Stimulated activated CD8-positive, alpha-beta memory T cell treated with anti-CD3 and anti-CD28 coated beads, Interleukin-4, amount 100 ng/mL, for 24 hours (primary cell): ENCODE data around the gene ERRFI1.

Experiments
- DNase-seq: peaks from one replicate; pipeline ENCODE4 v3.0.0-alpha.2; 2020; ENCODE audit warnings: low read depth

ERRFI1 gene

GRCh38 chr1:8003438-8004112 is 22.5 kb downstream of the ERRFI1 start:
- DNase-seq = no peak

DNA sequence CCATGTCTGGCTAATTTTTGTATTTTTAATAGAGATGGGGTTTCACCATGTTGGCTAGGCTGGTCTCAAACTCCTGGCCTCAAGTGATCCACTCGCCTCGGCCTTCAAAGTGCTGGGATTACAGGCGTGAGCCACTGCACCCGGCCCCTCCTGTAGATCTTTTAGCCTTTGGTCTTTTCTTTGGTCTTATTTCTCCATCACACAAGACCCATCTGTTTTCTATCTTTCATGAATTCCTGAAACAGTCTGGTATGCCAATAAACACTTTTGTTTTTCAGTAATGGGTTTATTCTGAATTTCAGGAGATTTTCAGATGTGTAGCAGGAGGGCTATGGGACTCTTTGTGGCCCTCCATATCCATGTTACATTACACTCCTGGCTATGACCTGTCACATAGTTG is 23.2 kb downstream of the ERRFI1 start:
- DNase-seq = no peak

- DNase-seq = no peak
Measured at GRCh38 chr1:8002329-8002910, 23.7 kb downstream of the ERRFI1 start.

- DNase-seq = no peak
Measured at GRCh38 chr1:7995437-7995836, 30.7 kb downstream of the ERRFI1 start.

- no peak for DNase-seq
Measured at GRCh38 chr1:7994827-7995226, 31.3 kb downstream of the ERRFI1 start.

DNA sequence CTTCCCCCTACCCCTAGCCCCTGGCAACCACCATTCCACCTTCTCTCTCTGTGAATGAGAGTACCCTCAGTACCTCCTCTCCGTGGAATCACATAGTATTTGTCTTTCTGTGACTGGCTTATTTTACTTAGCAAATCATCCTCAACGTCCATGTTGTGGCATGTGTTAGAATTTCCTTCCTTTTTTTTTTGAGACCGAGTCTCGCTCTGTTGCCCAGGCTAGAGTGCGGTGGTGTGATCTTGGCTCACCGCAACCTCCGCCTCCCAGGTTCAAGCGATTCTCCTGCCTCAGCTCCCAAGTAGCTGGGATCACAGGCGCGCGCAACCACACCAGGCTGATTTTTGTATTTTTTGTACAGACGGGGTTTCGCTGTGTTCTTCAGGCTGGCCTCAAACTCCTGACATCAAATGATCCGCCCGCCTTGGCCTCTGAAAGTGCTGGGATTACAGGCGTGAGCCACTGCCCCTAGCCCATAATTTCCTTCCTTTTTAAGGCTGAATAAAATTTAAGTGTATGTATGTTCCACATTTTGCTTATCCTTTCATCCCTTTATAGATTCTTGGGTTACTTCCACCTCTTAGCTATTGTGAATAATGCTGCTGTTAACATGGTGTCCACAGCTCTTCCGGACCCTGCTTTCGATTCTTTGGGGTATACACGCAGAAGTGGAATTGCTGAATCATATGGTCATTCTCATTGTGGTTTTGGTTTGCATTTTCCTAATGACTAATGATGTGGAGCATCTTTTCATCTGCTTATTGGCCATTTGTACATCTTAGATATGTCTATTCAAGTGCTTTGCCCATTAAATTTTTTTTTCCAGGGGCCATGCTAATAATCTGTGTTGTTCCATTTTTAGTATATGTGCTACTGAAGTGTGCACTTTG is 32.3 kb downstream of the ERRFI1 start:
- DNase-seq = no peak

- DNase-seq = no peak
Measured at GRCh38 chr1:7992885-7993284, 33.2 kb downstream of the ERRFI1 start.

DNA sequence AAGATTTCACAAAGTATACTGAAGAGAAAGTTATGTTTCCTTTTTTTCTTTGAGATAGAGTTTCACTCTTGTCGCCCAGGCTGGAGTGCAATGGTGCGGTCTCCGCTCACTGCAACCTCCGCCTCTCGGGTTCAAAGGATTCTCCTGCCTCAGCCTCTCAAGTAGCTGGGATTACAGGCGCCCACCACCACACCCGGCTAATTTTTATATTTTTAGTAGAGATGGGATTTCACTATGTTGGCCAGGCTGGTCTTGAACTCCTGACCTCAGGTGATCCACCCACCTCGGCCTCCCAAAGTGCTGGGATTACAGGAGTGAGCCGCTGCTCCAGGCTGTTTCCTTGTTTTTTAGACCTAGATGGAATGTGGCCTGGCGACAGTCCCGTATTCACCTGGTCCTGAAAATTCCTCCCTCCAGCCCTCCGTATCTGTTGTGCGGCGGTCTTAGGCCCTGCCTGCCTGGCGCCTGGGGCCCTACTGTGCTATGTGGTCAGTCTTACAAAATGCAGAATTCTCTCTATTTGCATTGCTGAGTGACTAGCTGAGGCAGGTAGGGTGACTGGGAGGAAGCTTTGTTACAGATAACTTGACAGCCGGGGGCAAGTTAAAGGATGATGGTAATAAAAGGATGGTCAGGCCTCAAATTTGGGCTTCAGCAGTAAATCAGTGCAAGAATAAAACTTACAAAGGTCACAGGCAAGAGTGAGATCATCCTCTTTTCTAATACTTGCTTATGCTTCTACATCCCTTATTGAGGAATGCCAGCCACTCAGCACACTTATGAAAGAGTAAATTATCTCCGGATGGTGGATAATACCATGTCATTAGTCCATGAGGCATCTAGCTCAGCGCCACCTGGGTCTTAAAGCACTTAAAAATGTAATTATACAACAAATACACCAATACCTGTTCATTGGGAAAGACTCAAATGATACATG is 34.3 kb downstream of the ERRFI1 start:
- no peak for DNase-seq

DNA sequence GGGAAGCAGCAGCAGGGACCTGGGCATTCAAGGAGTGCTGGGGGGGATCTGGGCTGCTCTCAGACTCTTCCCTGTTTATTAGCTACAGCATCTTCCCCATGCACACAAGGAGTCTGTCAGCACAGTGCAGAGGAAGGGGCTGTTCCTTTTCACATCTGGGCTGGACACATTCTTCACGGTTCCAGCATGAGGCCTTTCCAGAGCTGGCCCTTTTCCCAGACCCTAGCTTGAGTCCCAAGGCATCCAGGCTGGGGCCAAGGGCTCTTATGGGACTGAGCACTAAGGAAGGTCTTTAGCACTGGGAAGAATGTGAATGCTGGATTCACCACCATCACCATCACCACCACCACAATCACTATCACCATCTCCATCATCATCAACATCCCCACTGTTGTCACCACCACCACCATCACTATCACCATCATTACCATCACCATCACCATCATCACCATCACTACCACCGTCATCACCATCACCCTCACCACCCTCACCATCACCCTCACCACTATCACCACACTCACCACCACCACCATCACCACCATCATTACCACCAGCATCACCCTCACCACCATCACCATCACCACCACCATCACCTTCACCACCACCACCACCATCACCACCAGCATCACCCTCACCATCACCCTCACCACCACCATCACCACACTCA is 36.2 kb downstream of the ERRFI1 start:
- no peak for DNase-seq

DNA sequence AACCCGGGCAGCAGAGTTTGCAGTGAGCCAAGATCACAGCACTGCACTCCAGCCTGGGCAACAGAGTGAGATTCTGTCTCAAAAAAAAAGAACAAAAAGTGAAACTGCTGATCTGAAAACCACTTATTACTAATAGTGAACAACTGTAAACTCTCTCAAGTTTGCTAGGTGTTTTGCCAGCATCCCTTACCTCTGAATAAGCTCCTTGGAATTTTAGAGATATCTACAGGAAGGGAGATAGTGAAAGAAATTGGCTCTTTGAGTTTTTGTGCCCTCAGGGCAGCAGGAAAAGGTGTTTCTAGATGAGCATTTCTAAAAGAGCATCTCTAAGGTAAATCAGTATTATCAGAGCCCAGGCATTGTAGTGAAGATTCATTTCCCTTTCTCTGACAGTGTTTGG is 37.5 kb downstream of the ERRFI1 start:
- no peak for DNase-seq

GRCh38 chr1:7987528-7987927 is 38.6 kb downstream of the ERRFI1 start:
- DNase-seq = no peak

GRCh38 chr1:7985851-7986612 is 40.1 kb downstream of the ERRFI1 start:
- no peak for DNase-seq

GRCh38 chr1:7984811-7985210 is 41.3 kb downstream of the ERRFI1 start:
- DNase-seq = no peak

DNA sequence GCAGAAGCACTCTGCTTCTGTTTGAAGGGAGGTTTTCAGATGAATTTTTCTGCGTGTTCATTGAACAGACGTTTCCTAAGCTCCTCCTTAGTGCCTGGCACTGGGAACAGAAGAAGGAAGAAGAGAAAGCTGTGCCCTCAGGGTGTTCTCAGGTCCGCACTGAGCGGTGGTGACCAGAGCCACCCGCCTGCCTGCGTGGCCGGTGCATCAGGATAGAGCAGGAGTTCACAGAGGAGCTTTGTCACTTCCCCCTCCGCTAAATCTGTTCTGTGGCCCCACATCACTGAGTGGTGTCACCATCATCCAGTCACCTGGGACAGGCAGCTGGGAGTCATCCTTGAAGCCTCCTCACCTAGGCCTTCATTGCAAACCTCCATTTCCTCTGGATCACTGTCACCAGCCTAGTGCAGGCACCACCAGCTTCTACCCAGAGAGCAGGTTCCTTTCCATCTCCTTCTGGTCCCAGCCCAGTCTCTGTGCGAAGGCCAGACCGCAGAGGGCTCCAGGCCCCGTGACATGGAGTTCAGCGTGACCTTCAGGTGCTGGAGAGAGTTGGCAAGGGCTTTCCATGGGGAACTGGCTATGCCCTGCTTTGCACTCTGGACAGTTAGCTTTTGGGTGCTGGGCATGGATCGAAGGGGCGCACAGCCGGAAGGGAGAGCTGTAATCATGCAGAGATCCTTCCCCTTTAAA is 42.9 kb downstream of the ERRFI1 start:
- no peak for DNase-seq

GRCh38 chr1:7980984-7981383 is 45.1 kb downstream of the ERRFI1 start:
- DNase-seq = no peak

DNA sequence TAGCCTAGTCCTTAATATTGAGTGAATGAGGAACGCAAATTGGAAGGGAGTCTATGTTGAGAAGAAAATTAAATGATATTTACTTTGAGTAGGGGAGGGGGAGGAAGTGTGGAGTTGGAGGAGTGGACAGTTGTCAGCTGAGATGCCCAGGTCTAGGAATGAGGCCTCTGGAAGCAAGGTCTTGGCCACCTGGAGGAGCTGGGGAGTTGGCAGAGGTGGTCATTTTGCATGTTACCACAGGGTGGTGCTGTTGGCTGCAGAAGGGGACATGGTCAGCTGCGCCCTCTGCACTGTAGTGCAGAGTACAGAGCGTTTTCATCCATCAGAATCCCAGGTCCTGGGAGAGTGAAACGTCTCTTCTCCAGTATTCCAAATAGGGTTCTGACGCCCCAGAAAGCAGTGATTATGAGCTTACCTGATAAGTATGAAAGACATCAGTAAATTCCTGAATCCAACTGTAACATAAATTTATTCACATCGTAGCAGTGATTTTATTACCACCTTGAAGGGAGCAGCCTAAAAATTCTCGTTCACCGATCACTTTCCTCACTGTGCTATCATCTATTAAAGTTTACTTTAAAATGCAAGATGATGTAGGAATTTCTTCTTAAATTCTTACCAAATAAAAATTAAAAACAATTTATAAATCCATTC is 50.8 kb downstream of the ERRFI1 start:
- DNase-seq = no peak

DNA sequence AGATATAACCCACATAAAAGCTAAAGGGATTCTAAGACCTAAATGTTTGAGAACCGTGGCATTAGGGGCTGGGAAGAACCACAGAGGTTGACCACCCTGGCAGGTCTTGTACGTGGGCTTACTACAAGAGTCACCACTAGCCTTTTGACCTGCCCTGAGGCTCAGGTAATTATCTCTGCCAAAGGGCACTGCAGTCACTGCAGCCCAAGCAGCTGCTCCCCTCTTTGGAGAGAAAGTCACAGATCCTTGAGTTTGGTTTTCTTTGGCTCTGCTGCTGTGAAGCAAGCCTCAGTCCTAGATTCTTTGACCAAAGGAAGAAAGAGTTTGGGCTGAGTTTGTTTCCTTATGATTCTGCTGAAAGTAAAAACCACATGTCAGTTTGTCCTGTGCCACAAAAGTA is 53.0 kb downstream of the ERRFI1 start:
- no peak for DNase-seq

DNA sequence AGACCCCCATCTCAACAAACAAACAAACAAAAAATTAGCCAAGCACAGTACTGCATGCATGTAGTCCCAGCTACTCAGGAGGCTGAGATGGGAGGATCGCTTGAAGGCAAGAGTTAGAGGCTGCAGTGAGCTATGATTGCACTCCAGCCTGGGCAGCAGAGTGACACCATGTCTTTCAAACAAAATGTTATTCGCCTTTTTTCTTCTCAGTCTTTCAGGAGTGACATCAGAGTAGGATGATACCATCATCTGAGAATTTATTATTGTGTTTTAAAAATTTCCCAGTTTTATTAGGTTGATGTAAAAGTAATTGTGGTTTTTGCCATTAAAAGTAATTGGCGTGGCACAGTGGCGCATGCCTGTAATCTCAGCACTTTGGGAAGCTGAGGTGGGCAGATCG is 53.8 kb downstream of the ERRFI1 start:
- no peak for DNase-seq

- no peak for DNase-seq
Measured at GRCh38 chr1:7971024-7971423, 55.1 kb downstream of the ERRFI1 start.

DNA sequence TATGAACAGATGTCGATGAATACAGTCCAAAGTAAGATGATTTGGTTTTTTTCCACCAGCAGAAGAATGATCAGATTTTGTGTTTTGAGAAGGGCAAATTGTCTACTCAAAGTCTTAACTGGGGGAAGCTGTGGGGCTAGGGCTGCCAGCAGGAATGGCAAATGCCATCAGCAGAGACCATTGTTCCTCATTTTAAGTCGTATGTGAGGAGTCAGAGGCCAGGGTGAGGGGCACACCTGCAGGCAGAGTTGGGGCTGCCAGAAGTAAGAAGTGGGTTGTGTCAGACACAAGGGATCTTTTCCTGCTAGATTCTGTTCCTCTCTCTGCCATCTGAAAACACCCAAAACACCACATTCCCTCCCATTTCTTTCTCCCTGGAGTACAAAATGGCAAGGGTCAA is 55.9 kb downstream of the ERRFI1 start:
- no peak for DNase-seq
